ENCODE data around the gene THOC6.

Gene THOC6

DNA sequence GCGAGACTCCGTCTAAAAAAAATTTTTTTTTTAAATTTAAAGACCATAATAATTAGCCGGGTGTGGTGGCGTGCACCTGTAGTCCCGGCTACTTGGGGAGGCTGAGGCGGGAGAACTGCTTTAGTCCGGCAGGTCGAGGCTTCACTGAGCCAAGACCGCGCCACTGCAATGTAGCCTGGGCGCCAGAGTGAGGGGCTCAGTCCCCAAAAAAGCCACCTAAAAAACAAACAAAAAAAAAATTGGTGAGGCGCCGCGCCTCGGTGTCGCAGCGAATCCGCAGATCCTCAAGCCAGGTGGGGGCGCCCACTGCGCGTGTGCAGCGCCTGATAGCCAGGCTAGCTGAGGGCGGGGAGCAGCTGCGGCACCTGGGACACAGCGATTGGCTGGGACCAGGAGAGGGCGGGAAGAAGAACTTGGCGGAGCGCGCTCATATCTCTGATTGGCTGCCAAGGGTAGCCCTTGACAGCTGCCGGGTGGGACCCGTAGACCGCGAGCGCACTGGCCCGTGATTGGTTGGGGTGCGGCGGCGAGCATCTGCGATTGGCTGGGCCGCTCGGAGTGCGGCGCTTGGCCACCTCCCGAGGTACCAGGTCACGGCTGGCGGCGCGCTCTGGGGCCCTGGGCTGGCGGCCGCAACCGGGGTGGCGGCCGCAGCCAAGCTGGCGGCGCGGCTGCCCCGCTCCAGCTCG lies 20.1 kb upstream of the THOC6 start:
- no peak overlapping the region for H3K4me3 ChIP-seq (ENCODE audit: low read depth, low read length)
- TF ChIP-seq, protein P1, sequence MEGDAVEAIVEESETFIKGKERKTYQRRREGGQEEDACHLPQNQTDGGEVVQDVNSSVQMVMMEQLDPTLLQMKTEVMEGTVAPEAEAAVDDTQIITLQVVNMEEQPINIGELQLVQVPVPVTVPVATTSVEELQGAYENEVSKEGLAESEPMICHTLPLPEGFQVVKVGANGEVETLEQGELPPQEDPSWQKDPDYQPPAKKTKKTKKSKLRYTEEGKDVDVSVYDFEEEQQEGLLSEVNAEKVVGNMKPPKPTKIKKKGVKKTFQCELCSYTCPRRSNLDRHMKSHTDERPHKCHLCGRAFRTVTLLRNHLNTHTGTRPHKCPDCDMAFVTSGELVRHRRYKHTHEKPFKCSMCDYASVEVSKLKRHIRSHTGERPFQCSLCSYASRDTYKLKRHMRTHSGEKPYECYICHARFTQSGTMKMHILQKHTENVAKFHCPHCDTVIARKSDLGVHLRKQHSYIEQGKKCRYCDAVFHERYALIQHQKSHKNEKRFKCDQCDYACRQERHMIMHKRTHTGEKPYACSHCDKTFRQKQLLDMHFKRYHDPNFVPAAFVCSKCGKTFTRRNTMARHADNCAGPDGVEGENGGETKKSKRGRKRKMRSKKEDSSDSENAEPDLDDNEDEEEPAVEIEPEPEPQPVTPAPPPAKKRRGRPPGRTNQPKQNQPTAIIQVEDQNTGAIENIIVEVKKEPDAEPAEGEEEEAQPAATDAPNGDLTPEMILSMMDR (IDR thresholded peaks at IDR 0.05; ENCODE audit: borderline replicate concordance, insufficient read depth, low read depth, low read length): peak; percentile 61; the same call in 1 of the 2 replicates

DNA sequence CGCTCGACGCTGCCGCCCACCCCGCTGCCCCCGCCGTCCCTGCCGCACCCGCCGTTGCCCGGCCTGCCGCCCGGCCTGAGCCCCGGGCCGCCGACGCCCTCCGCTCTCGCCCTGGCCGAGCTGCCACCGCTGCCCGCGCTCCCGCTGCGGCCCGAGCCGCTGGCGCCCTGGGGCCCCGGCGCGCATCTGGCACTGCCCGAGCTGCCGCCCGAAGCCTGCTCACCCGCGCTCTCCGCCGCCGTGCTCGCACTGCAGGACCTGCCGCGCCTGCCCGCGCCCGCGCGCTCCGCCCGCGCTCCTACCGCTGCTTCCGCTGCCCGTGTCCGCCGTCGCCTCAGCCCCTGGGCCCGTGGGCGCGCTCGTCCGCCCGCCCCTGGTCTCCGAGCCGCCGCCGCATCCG lies 19.5 kb upstream of the THOC6 start:
- H3K4me3 ChIP-seq (ENCODE audit: low read depth, low read length): no peak overlapping the region
- TF ChIP-seq, protein P1 (IDR thresholded peaks at IDR 0.05; ENCODE audit: borderline replicate concordance, insufficient read depth, low read depth, low read length): no peak

DNA sequence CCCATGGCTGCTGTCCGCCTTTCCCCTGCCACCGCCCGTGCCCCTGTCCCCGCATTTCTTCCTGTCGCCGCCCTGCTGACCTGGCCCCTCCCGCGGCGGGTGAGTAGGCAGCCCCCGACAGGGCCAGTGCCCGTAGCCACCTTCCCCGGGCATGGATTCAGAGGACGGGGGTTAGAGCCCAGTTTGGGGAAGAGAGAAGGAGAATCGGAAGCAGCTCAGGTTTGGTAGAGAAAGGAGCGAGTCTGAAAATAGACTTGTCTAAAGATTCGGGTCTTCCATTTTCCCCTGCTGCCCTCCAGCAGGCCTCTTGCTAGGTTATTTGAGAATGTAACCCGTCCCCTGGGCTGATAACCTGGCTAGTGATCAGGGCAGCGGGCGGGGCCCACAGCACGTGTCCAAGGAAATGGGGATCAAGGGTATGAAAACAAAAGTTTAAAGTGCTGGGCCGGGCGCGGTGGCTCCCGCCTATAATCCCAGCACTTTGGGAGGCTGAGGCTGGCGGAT lies 19.0 kb upstream of the THOC6 start:
- no peak overlapping the region for H3K4me3 ChIP-seq (ENCODE audit: low read depth, low read length)
- TF ChIP-seq, protein P1 (IDR thresholded peaks at IDR 0.05; ENCODE audit: borderline replicate concordance, insufficient read depth, low read depth, low read length): no peak

DNA sequence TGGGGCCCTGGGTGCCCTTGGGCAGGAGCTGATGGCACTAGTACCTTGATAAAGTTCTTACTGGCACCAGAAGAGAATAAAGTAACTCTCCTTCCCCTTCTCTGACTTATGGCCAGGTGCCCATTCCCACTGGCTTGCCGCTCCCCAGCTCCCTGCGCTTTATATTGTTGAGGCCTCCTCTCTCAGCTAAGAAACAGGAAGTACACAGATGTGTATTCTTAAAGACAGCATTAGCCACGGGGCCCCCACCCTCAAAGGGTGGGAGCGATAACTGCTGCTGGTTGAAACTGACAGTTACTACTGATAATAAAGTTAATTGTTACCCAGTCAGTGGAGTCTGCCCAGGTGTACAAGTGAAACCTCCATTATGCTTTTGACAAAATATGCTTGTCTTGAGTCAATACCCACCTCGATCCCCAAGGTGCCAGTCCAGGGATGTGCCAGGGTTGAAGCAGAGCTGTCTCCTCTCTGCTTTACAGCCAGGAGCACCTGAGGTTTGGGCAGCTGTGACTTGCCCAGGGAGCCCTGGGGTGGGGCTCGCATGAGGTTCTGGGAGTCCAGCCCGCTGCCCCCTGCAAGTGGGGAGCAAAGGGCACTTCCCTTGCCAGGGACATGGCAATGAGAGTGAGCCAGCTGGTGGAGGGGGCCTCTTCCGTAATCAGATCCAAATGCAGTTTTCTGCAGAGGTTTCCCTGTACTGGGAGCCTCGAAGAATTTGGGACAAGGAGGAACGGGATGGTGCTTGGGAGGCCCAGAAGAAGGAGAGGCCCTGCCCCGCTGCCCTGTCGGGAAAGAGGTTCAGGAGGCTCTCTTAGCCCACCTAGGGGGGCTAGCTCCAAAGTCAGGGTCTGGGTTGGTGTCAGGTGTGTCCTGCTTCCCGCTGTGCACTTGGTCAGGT lies 16.5 kb upstream of the THOC6 start:
- no peak overlapping the region for H3K4me3 ChIP-seq (ENCODE audit: low read depth, low read length)
- TF ChIP-seq, protein P1 (IDR thresholded peaks at IDR 0.05; ENCODE audit: borderline replicate concordance, insufficient read depth, low read depth, low read length): no peak

DNA sequence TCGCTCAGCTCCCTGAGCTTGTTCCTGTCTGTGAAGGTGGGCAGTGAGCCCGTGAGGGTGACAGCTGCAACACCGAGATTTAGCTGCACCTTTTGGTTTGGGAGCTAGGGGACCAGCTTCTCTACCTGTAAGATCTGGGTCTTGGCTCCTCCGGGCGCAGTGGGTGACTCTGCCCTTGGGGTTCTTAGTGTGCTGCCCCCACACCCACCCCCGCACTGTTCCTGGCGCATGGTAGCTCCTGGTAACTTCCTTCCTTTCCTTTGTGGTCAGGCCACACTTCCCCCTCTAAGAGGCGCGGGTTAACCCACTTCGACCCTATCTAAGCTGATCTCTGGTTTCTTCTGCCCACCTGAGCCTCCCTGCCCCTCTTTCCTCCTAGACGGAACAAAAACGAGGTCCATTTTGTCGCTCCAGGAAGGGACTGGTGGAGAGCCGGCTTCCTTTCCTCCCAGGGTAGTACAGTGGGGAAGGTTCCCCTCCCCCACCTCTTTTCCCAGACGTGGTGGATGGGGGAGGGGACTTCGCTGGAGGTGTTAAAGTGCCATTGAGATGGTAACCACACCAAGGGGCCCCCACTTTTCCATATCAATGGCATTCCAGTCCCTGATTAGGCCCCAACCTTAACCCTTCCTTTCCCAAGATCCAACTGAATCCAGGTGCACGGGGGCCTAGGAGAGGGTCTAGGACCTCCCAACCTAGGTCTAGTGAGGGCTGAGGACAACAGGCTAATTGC lies 15.7 kb upstream of the THOC6 start:
- no peak overlapping the region for H3K4me3 ChIP-seq (ENCODE audit: low read depth, low read length)

DNA sequence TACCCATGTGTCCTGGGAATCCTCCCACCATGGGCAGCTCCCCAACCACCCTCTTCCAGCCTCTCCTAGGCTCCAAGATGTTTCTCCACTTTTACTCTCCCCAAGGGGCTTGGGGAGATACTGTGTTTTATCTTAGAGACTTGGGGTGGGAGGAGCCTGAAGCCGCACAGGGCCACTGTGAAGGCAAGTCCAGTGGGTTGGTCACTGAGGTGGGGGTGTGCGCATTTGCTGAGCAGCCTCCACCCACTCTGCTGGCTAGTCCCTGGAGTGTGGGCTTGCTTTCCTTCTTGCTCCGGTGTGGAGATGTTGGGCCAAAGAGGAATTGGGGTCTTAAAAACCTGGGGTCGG lies 15.2 kb upstream of the THOC6 start:
- TF ChIP-seq, protein P1 (IDR thresholded peaks at IDR 0.05; ENCODE audit: borderline replicate concordance, insufficient read depth, low read depth, low read length): no peak
- H3K4me3 ChIP-seq (ENCODE audit: low read depth, low read length): no peak overlapping the region

More for the DNA sequence above, 15.7 kb upstream of the THOC6 start:
- TF ChIP-seq, protein P1 (IDR thresholded peaks at IDR 0.05; ENCODE audit: borderline replicate concordance, insufficient read depth, low read depth, low read length): no peak

Data from GM12875 (cell line).